Right lobe of liver (tissue), 4 donors: ENCODE measurements around the gene FAM43A.

ENCODE experiments used
- POLR2A ChIP-seq: fragments of 450-650 bp; IDR thresholded peaks from one replicate; pipeline ENCODE4 v1.6.1; 2017; ENCODE audit warnings: antibody characterized with exemption, mild to moderate bottlenecking
- TF ChIP-seq, protein P1 (sequence below), 4 donors: fragments of 200-600 bp in 3 of 4; fragments of 450-650 bp in 1 of 4; IDR thresholded peaks; one replicate each; pipeline versions ENCODE4 v1.5.1 to v1.8.0; 2016 to 2022; ENCODE audit warnings: antibody characterized with exemption in 4 of 4, mild to moderate bottlenecking in 2 of 4
- donor health status: DM: no; HTN: no; CAD: no.
- donor health status: DM: no; HTN: no; CAD: no.
- donor health status: DM: no; HTN: yes; CAD: no.

DNA sequence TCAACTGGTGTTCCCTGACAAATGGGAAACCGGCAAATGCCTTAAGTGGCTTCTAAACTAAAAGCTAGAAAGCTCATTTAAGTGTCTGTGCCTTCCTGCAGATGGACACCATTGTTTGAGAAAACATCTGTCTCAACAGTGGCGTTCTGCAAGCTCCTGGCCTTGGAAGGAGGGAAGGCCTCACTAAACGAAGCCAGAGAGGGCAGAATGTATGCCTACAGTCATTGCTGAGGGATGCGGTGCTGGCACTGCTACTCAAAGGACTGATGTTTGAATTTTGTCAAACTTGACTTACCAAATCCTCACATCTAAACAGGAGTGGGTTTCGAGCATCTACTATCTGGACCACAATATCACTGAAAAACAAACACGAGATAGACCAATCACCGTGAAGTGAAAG is 25.9 kb upstream of the FAM43A start:
- TF ChIP-seq POLR2A = no peak
- TF ChIP-seq, protein P1, sequence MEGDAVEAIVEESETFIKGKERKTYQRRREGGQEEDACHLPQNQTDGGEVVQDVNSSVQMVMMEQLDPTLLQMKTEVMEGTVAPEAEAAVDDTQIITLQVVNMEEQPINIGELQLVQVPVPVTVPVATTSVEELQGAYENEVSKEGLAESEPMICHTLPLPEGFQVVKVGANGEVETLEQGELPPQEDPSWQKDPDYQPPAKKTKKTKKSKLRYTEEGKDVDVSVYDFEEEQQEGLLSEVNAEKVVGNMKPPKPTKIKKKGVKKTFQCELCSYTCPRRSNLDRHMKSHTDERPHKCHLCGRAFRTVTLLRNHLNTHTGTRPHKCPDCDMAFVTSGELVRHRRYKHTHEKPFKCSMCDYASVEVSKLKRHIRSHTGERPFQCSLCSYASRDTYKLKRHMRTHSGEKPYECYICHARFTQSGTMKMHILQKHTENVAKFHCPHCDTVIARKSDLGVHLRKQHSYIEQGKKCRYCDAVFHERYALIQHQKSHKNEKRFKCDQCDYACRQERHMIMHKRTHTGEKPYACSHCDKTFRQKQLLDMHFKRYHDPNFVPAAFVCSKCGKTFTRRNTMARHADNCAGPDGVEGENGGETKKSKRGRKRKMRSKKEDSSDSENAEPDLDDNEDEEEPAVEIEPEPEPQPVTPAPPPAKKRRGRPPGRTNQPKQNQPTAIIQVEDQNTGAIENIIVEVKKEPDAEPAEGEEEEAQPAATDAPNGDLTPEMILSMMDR (IDR thresholded peaks at IDR 0.05) = no peak
